Keratinocyte (primary cell): ENCODE results near the gene HPS6.

Experiments used
- EZH2 ChIP-seq: IDR thresholded peaks from one replicate; pipeline ENCODE4 v1.6.1; 2012; ENCODE audit warnings: inconsistent platforms, mild to moderate bottlenecking, low read length, moderate library complexity
- TF ChIP-seq, protein P1 (sequence below), 3 experiments: IDR thresholded peaks in 1 of 3; conservative IDR thresholded peaks in 1 of 3; optimal IDR thresholded peaks in 1 of 3; 2 replicates in 2 of 3; 3 replicates in 1 of 3; pipeline versions ENCODE3 to v1.5.1; 2011; ENCODE audit warnings: low read length in 3 of 3, mild to moderate bottlenecking in 3 of 3, moderate library complexity in 2 of 3, control low read depth in 1 of 3, inconsistent platforms in 1 of 3; ENCODE audit not compliant: insufficient read depth in 2 of 3; ENCODE audit errors: extremely low read depth in 1 of 3

DNA sequence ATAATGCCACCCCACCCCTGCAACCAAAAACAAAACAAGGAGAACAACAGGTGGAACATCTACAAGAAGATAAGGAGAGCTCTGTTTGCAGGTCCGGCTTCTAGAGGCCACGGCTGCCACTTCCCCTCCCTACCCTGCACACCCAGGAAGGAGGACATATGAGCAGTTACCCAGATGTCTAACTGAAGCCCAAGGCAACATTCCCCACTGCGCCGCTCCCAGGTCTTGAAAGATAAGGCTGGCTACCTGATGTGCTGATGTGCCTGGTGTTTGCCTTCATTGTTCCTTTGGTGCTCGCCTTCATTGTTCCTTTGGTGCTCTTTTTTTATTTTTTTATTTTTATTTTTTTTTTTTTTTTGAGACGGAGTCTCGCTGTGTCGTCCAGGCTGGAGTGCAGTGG, 21.0 kb downstream of the HPS6 start:
- TF ChIP-seq EZH2: no peak
- TF ChIP-seq, protein P1, sequence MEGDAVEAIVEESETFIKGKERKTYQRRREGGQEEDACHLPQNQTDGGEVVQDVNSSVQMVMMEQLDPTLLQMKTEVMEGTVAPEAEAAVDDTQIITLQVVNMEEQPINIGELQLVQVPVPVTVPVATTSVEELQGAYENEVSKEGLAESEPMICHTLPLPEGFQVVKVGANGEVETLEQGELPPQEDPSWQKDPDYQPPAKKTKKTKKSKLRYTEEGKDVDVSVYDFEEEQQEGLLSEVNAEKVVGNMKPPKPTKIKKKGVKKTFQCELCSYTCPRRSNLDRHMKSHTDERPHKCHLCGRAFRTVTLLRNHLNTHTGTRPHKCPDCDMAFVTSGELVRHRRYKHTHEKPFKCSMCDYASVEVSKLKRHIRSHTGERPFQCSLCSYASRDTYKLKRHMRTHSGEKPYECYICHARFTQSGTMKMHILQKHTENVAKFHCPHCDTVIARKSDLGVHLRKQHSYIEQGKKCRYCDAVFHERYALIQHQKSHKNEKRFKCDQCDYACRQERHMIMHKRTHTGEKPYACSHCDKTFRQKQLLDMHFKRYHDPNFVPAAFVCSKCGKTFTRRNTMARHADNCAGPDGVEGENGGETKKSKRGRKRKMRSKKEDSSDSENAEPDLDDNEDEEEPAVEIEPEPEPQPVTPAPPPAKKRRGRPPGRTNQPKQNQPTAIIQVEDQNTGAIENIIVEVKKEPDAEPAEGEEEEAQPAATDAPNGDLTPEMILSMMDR (optimal IDR thresholded peaks at IDR 0.05 in 1 of 3, IDR thresholded peaks at IDR 0.05 in 1 of 3, conservative IDR thresholded peaks at IDR 0.05 in 1 of 3; ENCODE audit: extremely low read depth in 1 of 3, insufficient read depth in 2 of 3, low read length in 3 of 3): no peak
